Central memory CD8-positive, alpha-beta T cell (primary cell): ENCODE results near the gene DHDDS.

Experiments used
- ATAC-seq: fragments of 150-1000 bp; cut with Tn5 transposase; replicated peaks from 2 replicates; pipeline ENCODE4 v1.10.0; 2022; ENCODE audit warnings: mild to moderate bottlenecking, moderate FRiP score, moderate number of reproducible peaks; ENCODE audit not compliant: poor library complexity, severe bottlenecking; ENCODE audit errors: extremely low read depth
- DNase-seq, 2 donors: peaks; one replicate each; pipeline ENCODE4 v3.0.0; 2021; ENCODE audit warnings: low spot score in 2 of 2
- H3K27ac Mint-ChIP-seq: one replicate; pipeline ENCODE4 v1.8.0; 2022; ENCODE audit warnings: low read depth, mild to moderate bottlenecking, moderate library complexity, mixed read lengths
- H3K27me3 Mint-ChIP-seq: one replicate; pipeline ENCODE4 v1.8.0; 2022; ENCODE audit warnings: mixed read lengths
- H3K36me3 Mint-ChIP-seq: one replicate; pipeline ENCODE4 v1.8.0; 2022; ENCODE audit warnings: mild to moderate bottlenecking, moderate library complexity, mixed read lengths; ENCODE audit not compliant: insufficient read depth
- H3K4me1 Mint-ChIP-seq: one replicate; pipeline ENCODE4 v1.8.0; 2022; ENCODE audit warnings: mixed read lengths
- H3K4me3 Mint-ChIP-seq: one replicate; pipeline ENCODE4 v1.8.0; 2022; ENCODE audit warnings: mild to moderate bottlenecking, moderate library complexity, mixed read lengths
- H3K9me3 Mint-ChIP-seq: one replicate; pipeline ENCODE4 v1.8.0; 2022; ENCODE audit warnings: mixed read lengths

Gene DHDDS

GRCh38 chr1:26472320-26472900 lies 40.3 kb downstream of the DHDDS start, which contains the start of gene HMGN2:
HMGN2 (plus strand) TSS chr1:26472440; CDS start chr1:26472613, 173 bp downstream.
- Mint-ChIP-seq H3K4me3 (peak within 1 kb of the TSS; percentile 88), H3K27ac (peak within 1 kb of the TSS; percentile 89)

GRCh38 chr1:26472901-26473845 lies 41.1 kb downstream of the DHDDS start:
- DNase-seq = peak; percentile 95 to 96
- peaks cover 35% of the 10 kb centered on the region for H3K4me1 Mint-ChIP-seq

More at GRCh38 chr1:26472320-26472900, 40.3 kb downstream of the DHDDS start, which contains the start of gene HMGN2:
- DNase-seq (peak; percentile 66 to 74), ATAC-seq (peak; percentile 72)
- Mint-ChIP-seq H3K9me3 (no peaks in the 10 kb centered on the region), H3K36me3 (peaks cover 45% of the 10 kb centered on the region), H3K4me1 (peaks cover 35% of the 10 kb centered on the region), H3K27me3 (no peaks in the 10 kb centered on the region)

GRCh38 chr1:26474818-26475217 lies 42.7 kb downstream of the DHDDS start:
- no peak for ATAC-seq
- Mint-ChIP-seq H3K4me3 (no peak overlapping the region), H3K36me3 (peaks cover 53% of the 10 kb centered on the region), H3K27ac (no peak overlapping the region), H3K4me1 (peaks cover 35% of the 10 kb centered on the region), H3K9me3 (no peaks in the 10 kb centered on the region), H3K27me3 (no peaks in the 10 kb centered on the region)
- DNase-seq = no peak

More at GRCh38 chr1:26472901-26473845, 41.1 kb downstream of the DHDDS start:
- no peaks in the 10 kb centered on the region for H3K9me3 Mint-ChIP-seq
- H3K36me3 Mint-ChIP-seq = peaks cover 47% of the 10 kb centered on the region
- peak overlapping the region; percentile 88 for H3K4me3 Mint-ChIP-seq
- H3K27ac Mint-ChIP-seq = peak overlapping the region; percentile 89
- no peaks in the 10 kb centered on the region for H3K27me3 Mint-ChIP-seq
- peak; percentile 76 for ATAC-seq

GRCh38 chr1:26475989-26476388 lies 43.9 kb downstream of the DHDDS start:
- H3K4me1 Mint-ChIP-seq = peaks cover 23% of the 10 kb centered on the region
- no peaks in the 10 kb centered on the region for H3K27me3 Mint-ChIP-seq
- DNase-seq (no peak), ATAC-seq (no peak)
- H3K27ac Mint-ChIP-seq = no peak overlapping the region
- H3K9me3 Mint-ChIP-seq = no peaks in the 10 kb centered on the region
- H3K36me3 Mint-ChIP-seq = peaks cover 52% of the 10 kb centered on the region
- no peak overlapping the region for H3K4me3 Mint-ChIP-seq

GRCh38 chr1:26476958-26477357 lies 44.8 kb downstream of the DHDDS start:
- no peaks in the 10 kb centered on the region for H3K9me3 Mint-ChIP-seq
- ATAC-seq = no peak
- peaks cover 57% of the 10 kb centered on the region for H3K36me3 Mint-ChIP-seq
- no peaks in the 10 kb centered on the region for H3K27me3 Mint-ChIP-seq
- H3K4me3 Mint-ChIP-seq = no peak overlapping the region
- no peak overlapping the region for H3K27ac Mint-ChIP-seq
- no peak for DNase-seq
- peaks cover 13% of the 10 kb centered on the region for H3K4me1 Mint-ChIP-seq

GRCh38 chr1:26477446-26478152 lies 45.5 kb downstream of the DHDDS start:
- no peaks in the 10 kb centered on the region for H3K9me3 Mint-ChIP-seq
- peaks cover 12% of the 10 kb centered on the region for H3K4me1 Mint-ChIP-seq
- no peak overlapping the region for H3K27ac Mint-ChIP-seq
- H3K27me3 Mint-ChIP-seq = no peaks in the 10 kb centered on the region
- DNase-seq = no peak
- no peak overlapping the region for H3K4me3 Mint-ChIP-seq
- peaks cover 55% of the 10 kb centered on the region for H3K36me3 Mint-ChIP-seq
- ATAC-seq = no peak

GRCh38 chr1:26478159-26478558 lies 46.0 kb downstream of the DHDDS start:
- Mint-ChIP-seq H3K27me3 (no peaks in the 10 kb centered on the region), H3K9me3 (no peaks in the 10 kb centered on the region), H3K4me1 (peaks cover 10% of the 10 kb centered on the region), H3K36me3 (peaks cover 52% of the 10 kb centered on the region), H3K27ac (no peak overlapping the region), H3K4me3 (no peak overlapping the region)
- no peak for ATAC-seq
- DNase-seq = no peak

GRCh38 chr1:26478988-26479387 lies 46.9 kb downstream of the DHDDS start:
- H3K27ac Mint-ChIP-seq = peak overlapping the region; percentile 12
- H3K4me3 Mint-ChIP-seq = no peak overlapping the region
- peaks cover 47% of the 10 kb centered on the region for H3K36me3 Mint-ChIP-seq
- DNase-seq (no peak), ATAC-seq (no peak)
- no peaks in the 10 kb centered on the region for H3K27me3 Mint-ChIP-seq
- H3K9me3 Mint-ChIP-seq = no peaks in the 10 kb centered on the region
- H3K4me1 Mint-ChIP-seq = peaks cover 2% of the 10 kb centered on the region

- Mint-ChIP-seq H3K9me3 (no peaks in the 10 kb centered on the region), H3K27ac (peak overlapping the region; percentile 65), H3K36me3 (peaks cover 18% of the 10 kb centered on the region), H3K4me3 (no peak overlapping the region), H3K4me1 (peaks cover 6% of the 10 kb centered on the region), H3K27me3 (no peaks in the 10 kb centered on the region)
- no peak for ATAC-seq
- DNase-seq = no peak
These were observed 50.8 kb downstream of the DHDDS start for GRCh38 chr1:26482921-26483320.

GRCh38 chr1:26483980-26484379 lies 51.9 kb downstream of the DHDDS start:
- Mint-ChIP-seq H3K9me3 (no peaks in the 10 kb centered on the region), H3K4me1 (peaks cover 6% of the 10 kb centered on the region), H3K36me3 (peaks cover 11% of the 10 kb centered on the region), H3K27ac (no peak overlapping the region), H3K4me3 (no peak overlapping the region), H3K27me3 (no peaks in the 10 kb centered on the region)
- no peak for DNase-seq
- ATAC-seq = no peak

- Mint-ChIP-seq H3K4me1 (peaks cover under 1% of the 10 kb centered on the region), H3K9me3 (no peaks in the 10 kb centered on the region), H3K27ac (no peak overlapping the region), H3K27me3 (no peaks in the 10 kb centered on the region), H3K36me3 (peaks cover 2% of the 10 kb centered on the region), H3K4me3 (no peak overlapping the region)
- DNase-seq (no peak), ATAC-seq (no peak)
These were observed 58.0 kb downstream of the DHDDS start for GRCh38 chr1:26490155-26490554.

GRCh38 chr1:26493267-26493666 lies 61.1 kb downstream of the DHDDS start:
- H3K4me1 Mint-ChIP-seq = no peaks in the 10 kb centered on the region
- H3K27me3 Mint-ChIP-seq = no peaks in the 10 kb centered on the region
- H3K4me3 Mint-ChIP-seq = no peak overlapping the region
- H3K27ac Mint-ChIP-seq = no peak overlapping the region
- ATAC-seq = no peak
- no peak for DNase-seq
- H3K9me3 Mint-ChIP-seq = no peaks in the 10 kb centered on the region
- H3K36me3 Mint-ChIP-seq = peaks cover 2% of the 10 kb centered on the region
